GM12874 (cell line): ENCODE measurements around the gene MGRN1.

Source experiments
- CTCF ChIP-seq: IDR thresholded peaks from 2 replicates; pipeline ENCODE4 v1.5.1; 2011; ENCODE audit warnings: low read depth, mild to moderate bottlenecking, control low read depth, low read length, moderate library complexity; ENCODE audit not compliant: insufficient read depth

MGRN1 gene

GRCh38 chr16:4723071-4723767 lies 98.6 kb downstream of the MGRN1 start:
- no peak for TF ChIP-seq CTCF

- no peak for TF ChIP-seq CTCF
These were observed 100.1 kb downstream of the MGRN1 start for GRCh38 chr16:4724661-4725270.

- no peak for TF ChIP-seq CTCF
These were observed 102.0 kb downstream of the MGRN1 start for GRCh38 chr16:4726616-4727015.

GRCh38 chr16:4728676-4729075 lies 104.0 kb downstream of the MGRN1 start:
- no peak for TF ChIP-seq CTCF

GRCh38 chr16:4729876-4730275 lies 105.2 kb downstream of the MGRN1 start:
- TF ChIP-seq CTCF, result no peak

- no peak for TF ChIP-seq CTCF
These were observed 108.7 kb downstream of the MGRN1 start for GRCh38 chr16:4733211-4733742.

GRCh38 chr16:4733747-4734062 lies 109.1 kb downstream of the MGRN1 start:
- TF ChIP-seq CTCF, result no peak
